GM23338 (cell line): ENCODE results near the gene PLAGL1. TPM values are rescaled to one million over a fixed set of nuclear protein-coding genes. Genes with fewer than 3 reads are reported as not detected.

ENCODE experiments used
- ETS1 ChIP-seq: IDR thresholded peaks from 2 replicates; pipeline ENCODE4 v1.6.1; 2016; ENCODE audit warnings: antibody characterized with exemption
- EZH2phosphoT487 ChIP-seq: fragments of 200-600 bp; sonication (generic); IDR thresholded peaks from one replicate; pipeline ENCODE4 v1.8.1; 2018; ENCODE audit warnings: antibody characterized with exemption; ENCODE audit not compliant: unreplicated experiment
- STAT1 ChIP-seq: IDR thresholded peaks from one replicate; pipeline ENCODE4 v1.6.1; 2016; ENCODE audit warnings: antibody characterized with exemption; ENCODE audit not compliant: unreplicated experiment
- ZNF114 ChIP-seq: fragments of 250-450 bp; sonication (Bioruptor Pico); IDR thresholded peaks from 2 replicates; pipeline ENCODE4 v1.5.0; 2020; ENCODE audit warnings: mild to moderate bottlenecking, moderate library complexity
- ZNF462 ChIP-seq: fragments of 250-450 bp; sonication (Bioruptor Pico); IDR thresholded peaks from 2 replicates; pipeline ENCODE4 v1.5.0; 2020; ENCODE audit warnings: mild to moderate bottlenecking, moderate library complexity
- polyA plus RNA-seq: library from polyadenylated mRNA; unstranded; fragments of >200 nt; fragmentation: Nextera tagmentation; extraction: Ambion mirVana; gene quantifications from 2 replicates; pipeline ENCODE4 v1.2.1, GENCODE V29; 2016
- total RNA-seq: library from RNA; depleted of rRNA; stranded (reverse); fragments of >200 nt; shearing (Covaris generic); gene quantifications from 2 replicates; pipeline ENCODE4 v1.2.3, GENCODE V29; 2014
- TF ChIP-seq, protein P1 (sequence below): IDR thresholded peaks from one replicate; pipeline ENCODE4 v1.6.1; 2018; ENCODE audit warnings: antibody characterized with exemption; ENCODE audit not compliant: unreplicated experiment

The PLAGL1 gene
- total and polyA plus RNA-seq, 2 experiments from 2014 or later, result 0.90 to 1.7 TPM

GRCh38 chr6:144035416-144035815 lies 27.4 kb upstream of the PLAGL1 start (continued):
- no peak for TF ChIP-seq ZNF462 (CRISPR knock-in tag)
- TF ChIP-seq ZNF114 (CRISPR knock-in tag), result no peak
- TF ChIP-seq, protein P1, sequence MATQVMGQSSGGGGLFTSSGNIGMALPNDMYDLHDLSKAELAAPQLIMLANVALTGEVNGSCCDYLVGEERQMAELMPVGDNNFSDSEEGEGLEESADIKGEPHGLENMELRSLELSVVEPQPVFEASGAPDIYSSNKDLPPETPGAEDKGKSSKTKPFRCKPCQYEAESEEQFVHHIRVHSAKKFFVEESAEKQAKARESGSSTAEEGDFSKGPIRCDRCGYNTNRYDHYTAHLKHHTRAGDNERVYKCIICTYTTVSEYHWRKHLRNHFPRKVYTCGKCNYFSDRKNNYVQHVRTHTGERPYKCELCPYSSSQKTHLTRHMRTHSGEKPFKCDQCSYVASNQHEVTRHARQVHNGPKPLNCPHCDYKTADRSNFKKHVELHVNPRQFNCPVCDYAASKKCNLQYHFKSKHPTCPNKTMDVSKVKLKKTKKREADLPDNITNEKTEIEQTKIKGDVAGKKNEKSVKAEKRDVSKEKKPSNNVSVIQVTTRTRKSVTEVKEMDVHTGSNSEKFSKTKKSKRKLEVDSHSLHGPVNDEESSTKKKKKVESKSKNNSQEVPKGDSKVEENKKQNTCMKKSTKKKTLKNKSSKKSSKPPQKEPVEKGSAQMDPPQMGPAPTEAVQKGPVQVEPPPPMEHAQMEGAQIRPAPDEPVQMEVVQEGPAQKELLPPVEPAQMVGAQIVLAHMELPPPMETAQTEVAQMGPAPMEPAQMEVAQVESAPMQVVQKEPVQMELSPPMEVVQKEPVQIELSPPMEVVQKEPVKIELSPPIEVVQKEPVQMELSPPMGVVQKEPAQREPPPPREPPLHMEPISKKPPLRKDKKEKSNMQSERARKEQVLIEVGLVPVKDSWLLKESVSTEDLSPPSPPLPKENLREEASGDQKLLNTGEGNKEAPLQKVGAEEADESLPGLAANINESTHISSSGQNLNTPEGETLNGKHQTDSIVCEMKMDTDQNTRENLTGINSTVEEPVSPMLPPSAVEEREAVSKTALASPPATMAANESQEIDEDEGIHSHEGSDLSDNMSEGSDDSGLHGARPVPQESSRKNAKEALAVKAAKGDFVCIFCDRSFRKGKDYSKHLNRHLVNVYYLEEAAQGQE, result no peak
- no peak for TF ChIP-seq STAT1
- TF ChIP-seq EZH2phosphoT487, result no peak
- no peak for TF ChIP-seq ETS1
